Measurements from ENCODE around the gene RPTOR.

- TF ChIP-seq CTCF (conservative IDR thresholded peaks at IDR 0.05; ENCODE audit: low read depth, low read length), result no peak
- TF ChIP-seq EZH2phosphoT487 (IDR thresholded peaks at IDR 0.05; ENCODE audit: borderline replicate concordance, low read length), result no peak
These were observed 157.9 kb downstream of the RPTOR start for GRCh38 chr17:80702315-80703141.
